Muscle of back (tissue), 13 donors: ENCODE data around the gene ETV2. TPM values are rescaled to one million over a fixed set of nuclear protein-coding genes. Genes with fewer than 3 reads are reported as not detected.
A peak's percentile ranks its signal among the peaks of the same experiment; 100 is the strongest.
"Not testable (repeated sequence)": the region's sequence is repeated elsewhere in the genome, so short reads cannot be mapped to it uniquely, and the experiment has no call there.

Source experiments
- DNase-seq, 3 donors: peaks; one replicate each; pipeline versions ENCODE4 v3.0.0 to v3.0.0-alpha.2; 2013
- long read RNA-seq, 9 donors: transcript quantifications; one replicate each; lab custom pipeline, GENCODE V29; 2026
- polyA plus RNA-seq, 10 donors: library from polyadenylated mRNA; unstranded; fragments of 120-200 nt; gene quantifications; one replicate each; pipeline ENCODE4 v1.2.1, GENCODE V29; 2013; ENCODE audit not compliant: insufficient read length in 10 of 10

Gene ETV2, protein sequence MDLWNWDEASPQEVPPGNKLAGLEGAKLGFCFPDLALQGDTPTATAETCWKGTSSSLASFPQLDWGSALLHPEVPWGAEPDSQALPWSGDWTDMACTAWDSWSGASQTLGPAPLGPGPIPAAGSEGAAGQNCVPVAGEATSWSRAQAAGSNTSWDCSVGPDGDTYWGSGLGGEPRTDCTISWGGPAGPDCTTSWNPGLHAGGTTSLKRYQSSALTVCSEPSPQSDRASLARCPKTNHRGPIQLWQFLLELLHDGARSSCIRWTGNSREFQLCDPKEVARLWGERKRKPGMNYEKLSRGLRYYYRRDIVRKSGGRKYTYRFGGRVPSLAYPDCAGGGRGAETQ
- 1 to 10 TPM; 1.6 to 4.1 (median 2.5) TPM for polyA plus RNA-seq
- long read RNA-seq, donor 1, result 0 reads
- long read RNA-seq, donor 2, result 0 reads
- long read RNA-seq, donor 3, result 0 reads
- long read RNA-seq, donor 4, result 0 reads
- long read RNA-seq, donor 5, partial matches to known transcripts, result 0 of 2 reads
- long read RNA-seq, donor 5, other reads (novel, unspliced or antisense), result 0 of 2 reads
- long read RNA-seq, donor 6, partial matches to known transcripts, result 0 of 1 reads
- long read RNA-seq, donor 6, other reads (novel, unspliced or antisense), result 0 of 1 reads
- long read RNA-seq, donor 7, result 0 reads
- long read RNA-seq, donor 8, result 0 reads
- long read RNA-seq, donor 9, result 0 reads

- DNase-seq, result peak in 1 of 3 donors; percentile 58
These were observed at the start of gene ETV2 for GRCh38 chr19:35641515-35642151. ETV2 (plus strand) TSS chr19:35641745; CDS start chr19:35642461, 716 bp downstream.

DNA sequence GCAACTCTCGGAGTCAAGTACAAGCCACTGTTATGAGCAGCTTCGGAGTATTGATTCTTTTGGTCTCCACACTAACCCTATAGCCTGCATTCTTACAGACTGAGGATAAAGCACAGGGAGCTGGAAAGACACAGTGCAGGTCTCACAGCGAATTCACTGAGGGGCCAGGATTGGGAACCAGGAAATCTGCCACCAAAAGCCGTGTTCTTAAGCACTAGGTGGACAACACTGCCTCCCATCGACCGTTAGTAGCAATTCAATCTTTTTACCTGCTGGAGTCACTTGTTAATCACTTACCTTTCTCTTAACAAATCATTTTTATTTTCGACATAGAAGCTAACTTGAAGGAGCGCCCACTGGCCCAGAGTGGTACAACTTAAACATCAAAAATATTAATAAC is 49.3 kb upstream of the ETV2 start:
- DNase-seq, result peak in 2 of 3 donors; percentile 16 to 58

DNA sequence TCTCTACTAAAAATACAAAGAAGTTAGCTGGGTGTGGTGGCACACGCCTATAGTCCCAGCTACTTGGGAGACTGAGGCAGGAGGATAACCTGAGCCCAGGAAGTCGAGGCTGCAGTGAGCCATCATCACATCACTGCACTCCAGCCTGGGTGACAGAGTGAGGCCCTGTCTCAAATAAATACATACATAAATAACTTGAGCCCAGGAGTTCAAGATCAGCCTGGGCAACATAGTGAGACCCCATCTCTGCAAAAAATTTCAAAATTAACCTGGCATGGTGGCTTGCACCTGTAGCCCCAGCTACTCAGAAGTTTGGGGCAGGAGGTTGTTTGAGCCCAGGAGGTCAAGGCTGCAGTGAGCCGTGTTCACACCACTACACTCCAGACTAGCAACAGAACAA is 46.5 kb upstream of the ETV2 start:
- not testable (repeated sequence) for DNase-seq

DNA sequence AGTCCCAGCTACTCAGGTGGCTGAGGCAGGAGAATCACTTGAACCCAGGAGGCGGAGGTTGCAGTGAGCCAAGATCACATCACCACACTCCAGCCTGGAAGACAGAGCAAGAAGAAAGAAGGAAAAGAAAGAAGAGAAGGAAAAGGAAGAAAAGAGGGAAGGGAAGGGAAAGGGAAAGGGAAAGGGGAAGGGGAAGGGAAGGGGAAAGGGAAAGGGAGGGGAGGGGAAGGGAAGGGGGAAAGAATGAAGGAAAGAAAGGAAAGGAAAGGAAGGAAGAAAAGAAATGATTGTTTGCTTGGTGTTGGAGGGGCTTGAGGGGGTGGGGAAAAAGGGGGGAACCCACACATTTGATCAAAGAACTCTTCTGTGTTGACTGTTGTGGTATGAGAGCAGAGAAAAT is 45.6 kb upstream of the ETV2 start:
- DNase-seq, result no peak

DNA sequence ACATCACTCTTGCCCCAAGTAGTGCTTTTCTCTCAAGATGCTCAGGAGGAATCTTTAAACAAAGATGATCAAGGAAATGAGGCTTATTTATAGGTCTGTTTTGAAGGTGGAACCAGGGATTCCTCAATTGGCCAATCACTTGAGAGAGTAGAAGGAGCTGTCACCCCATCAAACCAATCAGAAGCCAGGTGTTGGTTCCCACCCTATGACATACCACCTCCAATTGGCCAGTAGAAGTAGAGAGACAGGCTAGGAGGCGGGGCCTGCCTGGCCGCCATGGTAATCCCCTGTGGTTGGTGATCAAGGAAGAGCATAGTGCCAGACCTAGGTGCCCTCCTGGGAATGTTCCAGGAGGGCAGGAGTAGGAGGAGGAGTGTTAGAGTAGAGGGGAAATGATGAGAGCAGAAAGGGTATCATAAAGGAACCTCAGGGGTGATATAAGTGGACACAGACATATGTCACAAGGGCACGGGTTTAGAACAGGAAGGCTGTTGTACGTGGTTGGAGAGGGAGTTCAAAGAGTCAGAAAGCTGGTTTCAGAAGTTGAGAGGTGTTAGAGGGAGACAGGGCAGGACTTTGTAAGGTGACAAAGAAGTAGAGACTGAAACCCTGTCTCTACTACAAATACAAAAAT is 45.1 kb upstream of the ETV2 start:
- DNase-seq, result no peak

DNA sequence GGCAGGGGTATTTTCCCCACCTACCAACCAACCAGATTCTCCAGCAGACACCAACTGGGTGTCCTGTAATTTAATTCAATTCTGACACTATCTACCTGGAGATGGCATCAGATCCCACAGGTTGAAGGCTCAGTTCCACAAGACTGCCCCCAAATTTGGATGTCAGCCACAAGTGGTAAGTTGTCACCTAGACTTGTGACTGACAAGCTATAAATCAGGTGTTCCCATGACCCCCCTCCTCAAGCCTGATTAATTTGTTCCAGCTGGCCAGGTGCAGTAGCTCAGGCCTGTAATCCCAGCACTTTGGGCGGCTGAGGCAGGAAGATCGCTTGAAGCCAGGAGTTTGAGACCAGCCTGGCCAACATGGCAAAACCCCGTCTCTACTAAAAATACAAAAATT is 39.6 kb upstream of the ETV2 start:
- no peak for DNase-seq

DNA sequence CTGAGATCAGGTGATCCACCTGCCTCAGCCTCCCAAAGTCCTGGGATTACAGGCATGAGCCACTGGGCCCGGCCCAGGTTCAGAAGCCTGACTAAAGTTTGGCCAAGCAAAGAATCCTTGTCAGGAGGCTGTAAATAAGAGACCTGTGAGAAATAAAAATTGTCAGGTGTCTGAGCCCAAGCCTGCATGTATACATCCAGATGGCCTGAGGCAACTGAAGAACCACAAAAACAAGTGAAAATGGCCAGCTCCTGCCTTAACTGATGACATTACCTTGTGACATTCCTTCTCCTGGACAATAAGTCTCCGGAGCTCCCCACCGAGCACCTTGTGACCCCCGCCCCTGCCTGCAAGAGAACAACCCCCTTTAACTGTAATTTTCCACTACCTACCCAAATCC is 37.1 kb upstream of the ETV2 start:
- DNase-seq, result not testable (repeated sequence)

GRCh38 chr19:35607170-35607569 is 34.4 kb upstream of the ETV2 start:
- not testable (repeated sequence) for DNase-seq

DNA sequence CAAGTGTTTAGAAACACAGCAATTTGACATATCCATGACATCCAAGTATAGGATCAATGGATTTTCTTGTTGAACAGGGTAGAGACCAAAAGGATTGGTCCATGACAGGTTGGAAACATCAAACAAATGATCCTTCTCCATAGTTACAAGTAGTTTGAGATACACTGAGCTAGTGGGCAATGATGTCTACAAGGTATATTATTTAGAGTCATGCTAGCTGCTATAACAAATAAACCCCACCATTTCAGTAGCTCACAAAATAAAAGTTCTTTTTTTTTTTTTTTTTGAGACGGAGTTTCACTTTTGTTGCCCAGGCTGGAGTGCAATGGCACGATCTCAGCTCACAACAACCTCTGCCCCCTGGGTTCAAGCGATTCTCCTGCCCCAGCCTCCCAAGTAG is 33.9 kb upstream of the ETV2 start:
- DNase-seq, result no peak

GRCh38 chr19:35608251-35608650 is 33.3 kb upstream of the ETV2 start:
- DNase-seq, result no peak

- no peak for DNase-seq
These were observed 31.6 kb upstream of the ETV2 start for GRCh38 chr19:35609851-35610353.

DNA sequence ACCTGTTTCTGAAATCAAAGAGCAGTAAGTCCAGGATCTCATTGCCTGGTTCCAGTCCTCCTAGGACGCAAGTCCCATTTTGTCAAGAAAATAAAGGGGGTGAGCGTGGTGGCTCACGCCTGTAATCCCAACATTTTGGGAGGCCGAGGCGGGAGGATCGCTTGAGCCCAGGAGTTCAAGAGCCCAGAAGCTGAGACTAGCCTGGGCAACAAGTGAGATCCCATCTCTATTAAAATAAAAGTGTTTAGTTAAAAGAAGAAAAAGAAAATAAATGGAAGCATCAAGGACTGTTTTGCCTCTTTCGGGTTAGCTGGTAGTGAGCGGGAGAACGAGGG is 29.4 kb upstream of the ETV2 start:
- DNase-seq, result no peak

GRCh38 chr19:35612559-35613321 is 28.8 kb upstream of the ETV2 start, which contains the start of gene HAUS5:
HAUS5 (plus strand) TSS chr19:35612735; CDS start chr19:35612795, 60 bp downstream.
- peak; percentile 91 to 98 (median 97) for DNase-seq

DNA sequence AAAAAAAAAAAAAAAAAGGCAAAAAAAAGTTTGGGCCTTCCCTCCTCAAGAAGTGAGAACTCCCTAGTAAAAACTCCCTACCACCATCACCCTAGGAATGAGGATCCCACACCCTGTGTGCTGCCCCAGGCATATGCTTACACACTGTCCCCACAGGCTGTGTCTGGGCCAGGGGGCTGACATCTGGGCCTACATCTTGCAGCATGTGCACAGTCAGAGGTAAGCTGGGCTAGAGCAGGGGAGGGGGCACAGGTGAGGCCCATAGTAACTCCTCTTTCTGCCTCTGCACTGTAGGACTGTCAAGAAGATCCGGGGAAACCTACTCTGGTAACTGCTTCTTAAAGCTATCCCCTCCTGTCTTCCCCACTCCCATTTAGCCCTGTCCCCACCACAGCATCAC is 28.0 kb upstream of the ETV2 start:
- DNase-seq, result no peak

GRCh38 chr19:35615036-35615435 is 26.5 kb upstream of the ETV2 start:
- DNase-seq, result no peak

DNA sequence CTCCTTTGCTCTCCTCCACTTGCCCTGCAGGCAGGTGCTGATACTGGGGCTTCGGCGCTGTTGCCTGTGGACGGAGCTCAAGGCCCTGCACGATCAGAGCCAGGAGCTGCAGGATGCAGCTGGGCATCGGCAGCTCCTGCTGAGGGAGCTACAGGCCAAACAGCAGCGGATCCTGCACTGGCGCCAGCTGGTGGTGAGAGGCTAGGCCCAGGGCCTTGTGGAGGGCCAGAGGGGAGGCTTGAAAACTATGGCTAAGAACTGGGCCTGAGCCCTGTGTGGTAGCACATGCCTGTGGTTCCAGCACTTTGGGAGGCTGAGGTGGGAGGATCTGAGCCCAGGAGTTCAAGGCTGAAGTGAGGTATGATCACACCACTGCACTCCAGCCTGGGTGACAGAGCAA is 22.7 kb upstream of the ETV2 start:
- no peak for DNase-seq

- no peak for DNase-seq
These were observed 22.1 kb upstream of the ETV2 start for GRCh38 chr19:35619290-35619923.

DNA sequence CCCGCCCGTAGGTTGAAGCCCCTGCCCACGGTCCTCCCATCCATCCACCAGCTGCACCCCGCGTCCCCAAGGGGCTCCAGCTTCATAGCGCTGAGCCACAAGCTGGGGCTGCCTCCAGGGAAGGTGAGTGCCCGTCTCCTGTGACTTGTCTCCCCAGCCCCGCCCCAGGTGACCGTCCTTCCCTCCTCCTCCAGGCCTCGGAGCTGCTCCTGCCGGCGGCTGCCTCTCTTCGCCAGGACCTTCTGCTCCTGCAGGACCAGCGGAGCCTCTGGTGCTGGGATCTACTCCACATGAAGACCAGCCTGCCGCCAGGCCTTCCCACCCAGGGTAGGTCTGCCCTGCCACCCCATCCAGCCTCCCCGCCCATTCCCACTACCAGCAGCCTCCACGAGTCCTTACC is 21.5 kb upstream of the ETV2 start:
- DNase-seq, result no peak

GRCh38 chr19:35621708-35622107 is 19.8 kb upstream of the ETV2 start:
- no peak for DNase-seq

- no peak for DNase-seq
These were observed 18.8 kb upstream of the ETV2 start for GRCh38 chr19:35622750-35623149.
